ENCODE data around the gene C10orf62.

The C10orf62 gene

DNA sequence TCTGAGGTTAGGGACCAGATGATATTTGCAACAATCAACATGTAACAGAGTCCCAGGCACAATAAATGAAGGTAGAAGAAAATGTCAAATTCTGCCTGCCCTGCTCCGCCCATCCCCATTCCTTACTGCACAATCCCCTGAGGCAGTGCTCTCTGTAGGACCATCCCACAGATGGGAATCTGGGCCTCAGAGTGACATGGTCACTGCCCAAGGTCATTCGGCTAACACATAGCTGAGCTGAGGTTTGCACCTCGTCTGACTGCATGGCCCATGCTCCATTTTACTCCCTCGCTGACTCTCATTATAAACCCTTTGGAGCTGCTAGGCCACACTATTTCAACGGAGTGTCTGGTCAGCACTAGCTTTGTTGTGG, 4.1 kb upstream of the C10orf62 start:
- no peaks in the 10 kb centered on the region for H3K36me3 Mint-ChIP-seq (ENCODE audit: low read depth)
- H3K27me3 Mint-ChIP-seq, result peaks cover 2% of the 10 kb centered on the region
- H3K9me3 Mint-ChIP-seq, result no peaks in the 10 kb centered on the region
- no peak overlapping the region for H3K27ac Mint-ChIP-seq
- no peak overlapping the region for H3K4me3 Mint-ChIP-seq
- intact Hi-C loops (cut with micrococcal nuclease), result no loop called here
- H3K4me1 Mint-ChIP-seq (ENCODE audit: low read depth), result no peaks in the 10 kb centered on the region

DNA sequence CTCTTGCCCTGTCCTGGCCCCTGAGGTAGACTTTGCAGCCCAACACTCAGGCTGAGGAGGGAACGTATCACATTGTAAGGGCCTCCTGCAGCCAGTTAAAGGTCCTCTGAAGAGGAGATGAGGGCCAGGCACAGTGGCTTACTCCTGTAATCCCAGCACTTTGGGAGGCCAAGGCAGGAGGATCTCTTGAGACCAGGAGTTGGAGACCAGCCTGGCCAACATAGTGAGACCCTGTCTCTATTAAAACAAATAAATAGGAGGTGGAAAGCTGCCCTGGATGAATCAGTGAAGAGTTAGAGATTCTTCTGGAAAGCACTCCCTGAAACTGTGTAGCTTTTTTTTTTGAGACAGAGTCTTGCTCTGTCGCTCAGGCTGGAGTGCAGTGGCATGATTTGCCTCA, 2.3 kb upstream of the C10orf62 start:
- intact Hi-C loops (cut with micrococcal nuclease), result no loop called here
- Mint-ChIP-seq H3K27ac (no peak overlapping the region), H3K36me3 (ENCODE audit: low read depth) (no peaks in the 10 kb centered on the region), H3K9me3 (no peaks in the 10 kb centered on the region), H3K4me3 (no peak overlapping the region), H3K27me3 (peaks cover 2% of the 10 kb centered on the region), H3K4me1 (ENCODE audit: low read depth) (no peaks in the 10 kb centered on the region)

GRCh38 chr10:97590082-97590747, 694 bp downstream of the C10orf62 start:
- Mint-ChIP-seq H3K36me3 (ENCODE audit: low read depth) (no peaks in the 10 kb centered on the region), H3K27me3 (peaks cover 3% of the 10 kb centered on the region), H3K9me3 (no peaks in the 10 kb centered on the region), H3K4me3 (no peak overlapping the region), H3K27ac (no peak overlapping the region), H3K4me1 (ENCODE audit: low read depth) (no peaks in the 10 kb centered on the region)
- intact Hi-C loops (cut with micrococcal nuclease), result no loop called here

- Mint-ChIP-seq H3K27ac (no peak overlapping the region), H3K4me1 (ENCODE audit: low read depth) (no peaks in the 10 kb centered on the region), H3K27me3 (peaks cover 3% of the 10 kb centered on the region), H3K4me3 (no peak overlapping the region), H3K9me3 (no peaks in the 10 kb centered on the region), H3K36me3 (ENCODE audit: low read depth) (no peaks in the 10 kb centered on the region)
- intact Hi-C loops (cut with micrococcal nuclease), result no loop called here
Measured at GRCh38 chr10:97590748-97591495, 1.4 kb downstream of the C10orf62 start.

GRCh38 chr10:97593421-97593820, 3.9 kb downstream of the C10orf62 start:
- H3K4me3 Mint-ChIP-seq, result no peak overlapping the region
- peaks cover 4% of the 10 kb centered on the region for H3K27me3 Mint-ChIP-seq
- no peaks in the 10 kb centered on the region for H3K4me1 Mint-ChIP-seq (ENCODE audit: low read depth)
- no peaks in the 10 kb centered on the region for H3K9me3 Mint-ChIP-seq
- H3K27ac Mint-ChIP-seq, result no peak overlapping the region
- intact Hi-C loops (cut with micrococcal nuclease), result no loop called here
- H3K36me3 Mint-ChIP-seq (ENCODE audit: low read depth), result no peaks in the 10 kb centered on the region

GRCh38 chr10:97596101-97597082, 6.9 kb downstream of the C10orf62 start:
- Mint-ChIP-seq H3K27me3 (peaks cover 4% of the 10 kb centered on the region), H3K4me3 (no peak overlapping the region), H3K27ac (no peak overlapping the region), H3K4me1 (ENCODE audit: low read depth) (no peaks in the 10 kb centered on the region), H3K9me3 (no peaks in the 10 kb centered on the region), H3K36me3 (ENCODE audit: low read depth) (no peaks in the 10 kb centered on the region)
- intact Hi-C loops (cut with micrococcal nuclease), result no loop called here

DNA sequence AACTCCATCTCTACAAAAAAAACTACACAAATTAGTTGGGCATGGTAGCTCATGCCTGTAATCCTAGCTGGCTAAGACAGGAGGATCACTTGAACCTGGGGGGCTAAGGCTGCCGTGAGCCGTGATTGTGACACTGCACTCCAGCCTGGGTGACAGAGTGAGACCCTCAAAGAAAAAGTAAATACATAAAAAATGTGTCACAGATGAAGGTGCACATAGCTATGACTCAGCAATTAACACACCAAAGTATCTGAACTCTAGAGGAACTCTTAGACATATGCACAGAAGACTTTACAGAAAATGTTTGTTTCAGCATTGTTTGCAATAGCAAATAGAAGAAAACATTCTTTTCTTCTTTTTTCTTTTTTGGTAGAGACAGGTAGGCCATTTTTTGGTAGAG, 8.3 kb downstream of the C10orf62 start:
- Mint-ChIP-seq H3K27ac (no peak overlapping the region), H3K4me1 (ENCODE audit: low read depth) (no peaks in the 10 kb centered on the region), H3K4me3 (no peak overlapping the region), H3K9me3 (no peaks in the 10 kb centered on the region), H3K36me3 (ENCODE audit: low read depth) (no peaks in the 10 kb centered on the region), H3K27me3 (peaks cover 4% of the 10 kb centered on the region)
- intact Hi-C loops (cut with micrococcal nuclease), result no loop called here

GRCh38 chr10:97598407-97599271, 9.1 kb downstream of the C10orf62 start:
- Mint-ChIP-seq H3K4me1 (ENCODE audit: low read depth) (no peaks in the 10 kb centered on the region), H3K36me3 (ENCODE audit: low read depth) (no peaks in the 10 kb centered on the region)

GRCh38 chr10:97599272-97599619, 9.7 kb downstream of the C10orf62 start:
- H3K4me3 Mint-ChIP-seq, result no peak overlapping the region
- H3K27me3 Mint-ChIP-seq, result peaks cover 4% of the 10 kb centered on the region
- intact Hi-C loops (cut with micrococcal nuclease), result no loop called here
- no peaks in the 10 kb centered on the region for H3K4me1 Mint-ChIP-seq (ENCODE audit: low read depth)
- no peaks in the 10 kb centered on the region for H3K9me3 Mint-ChIP-seq
- H3K36me3 Mint-ChIP-seq (ENCODE audit: low read depth), result no peaks in the 10 kb centered on the region
- H3K27ac Mint-ChIP-seq, result no peak overlapping the region

More at GRCh38 chr10:97598407-97599271, 9.1 kb downstream of the C10orf62 start:
- intact Hi-C loops (cut with micrococcal nuclease), result no loop called here
- Mint-ChIP-seq H3K27me3 (peaks cover 4% of the 10 kb centered on the region), H3K4me3 (no peak overlapping the region), H3K27ac (no peak overlapping the region), H3K9me3 (no peaks in the 10 kb centered on the region)

GRCh38 chr10:97600616-97601015, 11.1 kb downstream of the C10orf62 start:
- no peak overlapping the region for H3K27ac Mint-ChIP-seq
- H3K36me3 Mint-ChIP-seq (ENCODE audit: low read depth), result no peaks in the 10 kb centered on the region
- H3K4me1 Mint-ChIP-seq (ENCODE audit: low read depth), result no peaks in the 10 kb centered on the region
- intact Hi-C loops (cut with micrococcal nuclease), result no loop called here
- H3K9me3 Mint-ChIP-seq, result no peaks in the 10 kb centered on the region
- H3K27me3 Mint-ChIP-seq, result peaks cover 3% of the 10 kb centered on the region
- no peak overlapping the region for H3K4me3 Mint-ChIP-seq

GRCh38 chr10:97601268-97602215, 12.0 kb downstream of the C10orf62 start:
- Mint-ChIP-seq H3K27ac (no peak overlapping the region), H3K4me3 (no peak overlapping the region), H3K27me3 (no peaks in the 10 kb centered on the region), H3K4me1 (ENCODE audit: low read depth) (no peaks in the 10 kb centered on the region), H3K9me3 (no peaks in the 10 kb centered on the region), H3K36me3 (ENCODE audit: low read depth) (no peaks in the 10 kb centered on the region)
- intact Hi-C loops (cut with micrococcal nuclease), result no loop called here

- intact Hi-C loops (cut with micrococcal nuclease), result no loop called here
- Mint-ChIP-seq H3K4me3 (no peak overlapping the region), H3K36me3 (ENCODE audit: low read depth) (no peaks in the 10 kb centered on the region), H3K27me3 (no peaks in the 10 kb centered on the region), H3K4me1 (ENCODE audit: low read depth) (no peaks in the 10 kb centered on the region), H3K9me3 (no peaks in the 10 kb centered on the region), H3K27ac (no peak overlapping the region)
Measured at GRCh38 chr10:97607095-97607636, 17.6 kb downstream of the C10orf62 start.
